HepG2 (cell line): ENCODE results near the gene DOCK4. TPM values are rescaled to one million over a fixed set of nuclear protein-coding genes. Genes with fewer than 3 reads are reported as not detected.

Experiments
- ATAC-seq: fragments of 200-7000 bp; cut with Tn5 transposase; 3 replicates; pipeline ENCODE4 v1.9.1; 2020; ENCODE audit warnings: mild to moderate bottlenecking, moderate library complexity
- BruUV-seq: library from RNA; stranded (reverse); fragments of 400-500 nt; replicated peaks from 2 replicates; lab custom pipeline; 2021; lab: Mats Ljungman, UMichigan
- CTCF ChIA-PET: fragments of 300-600 bp; formaldehyde crosslinking; extraction: SDS; loops from one replicate; lab custom pipeline; 2021; ENCODE audit warnings: low total read pairs, inconsistent platforms, low intra/inter-chr PET ratio; lab: Yijun Ruan, JAX
- POLR2A ChIA-PET: fragments of 350-600 bp; sonication (Branson Sonifier 250); formaldehyde crosslinking; loops from one replicate; lab custom pipeline; 2020; ENCODE audit warnings: antibody characterized with exemption, inconsistent platforms; lab: Yijun Ruan, JAX
- DNase-seq: peaks from one replicate; pipeline ENCODE4 v3.0.0-alpha.2; 2015; ENCODE audit warnings: low spot score
- FAIRE-seq: peaks from 3 replicates; lab custom pipeline; 2011; peaks lifted over from hg19 to GRCh38; lab: Jason Lieb, UNC
- H2AFZ ChIP-seq: one replicate; pipeline ENCODE4 v1.6.1; 2011; ENCODE audit warnings: low read length, inconsistent platforms
- H3K27ac ChIP-seq: fragments of 300-600 bp; 3 replicates; pipeline ENCODE4 v1.8.0; 2011; ENCODE audit warnings: mixed run types, mild to moderate bottlenecking, mixed read lengths, low read length, inconsistent platforms; ENCODE audit not compliant: insufficient read depth; ENCODE audit errors: extremely low read length
- H3K27me3 ChIP-seq, 2 experiments: fragments of 200-600 bp in 1 of 2; 2 replicates in 1 of 2; 3 replicates in 1 of 2; pipeline versions ENCODE4 v1.6.0 to v1.8.0; 2011; ENCODE audit warnings: low read length in 2 of 2, mild to moderate bottlenecking in 2 of 2, moderate library complexity in 2 of 2, inconsistent platforms in 1 of 2; ENCODE audit not compliant: insufficient read depth in 2 of 2, control insufficient read depth in 1 of 2
- H3K36me3 ChIP-seq, 2 experiments: fragments of 200-600 bp in 1 of 2; replicated peaks in 1 of 2; 2 replicates in 1 of 2; 3 replicates in 1 of 2; pipeline versions ENCODE4 v1.5.1 to v1.8.0; 2011; ENCODE audit warnings: low read length in 2 of 2, inconsistent platforms in 1 of 2; ENCODE audit not compliant: insufficient read depth in 2 of 2, control insufficient read depth in 1 of 2
- H3K4me1 ChIP-seq: 2 replicates; pipeline ENCODE4 v1.5.1; 2012; ENCODE audit warnings: low read length, inconsistent platforms; ENCODE audit not compliant: insufficient read depth
- H3K4me2 ChIP-seq: 2 replicates; pipeline ENCODE4 v1.6.0; 2011; ENCODE audit warnings: low read depth, low read length, inconsistent platforms
- H3K4me3 ChIP-seq, 3 experiments: fragments of 200-600 bp in 1 of 3; sonication (generic), shearing (Covaris generic) in 1 of 3; replicated peaks in 1 of 3; 2 replicates each; pipeline ENCODE4 v1.5.1; 2011 to 2016; ENCODE audit warnings: low read length in 3 of 3, inconsistent platforms in 2 of 3, low read depth in 2 of 3, mild to moderate bottlenecking in 2 of 3, control low read depth in 1 of 3, mixed read lengths in 1 of 3; ENCODE audit not compliant: insufficient read depth in 1 of 3
- H3K79me2 ChIP-seq: one replicate; pipeline ENCODE4 v1.6.1; 2011; ENCODE audit warnings: low read length, inconsistent platforms; ENCODE audit not compliant: insufficient read depth
- H3K9ac ChIP-seq: 2 replicates; pipeline ENCODE4 v1.6.0; 2011; ENCODE audit warnings: mild to moderate bottlenecking, low read depth, low read length, inconsistent platforms; ENCODE audit not compliant: insufficient read depth
- H3K9me3 ChIP-seq: 2 replicates; pipeline ENCODE4 v1.5.1; 2012; ENCODE audit warnings: mild to moderate bottlenecking, low read length
- H4K20me1 ChIP-seq: 2 replicates; pipeline ENCODE4 v1.6.0; 2011; ENCODE audit warnings: inconsistent platforms, mild to moderate bottlenecking, low read length, moderate library complexity; ENCODE audit not compliant: insufficient read depth
- ARID2 ChIP-seq: sonication (generic); formaldehyde crosslinking; IDR thresholded peaks from 2 replicates; pipeline ENCODE4 v1.8.1; 2022; ENCODE audit warnings: mild to moderate bottlenecking, missing genetic modification reagents, borderline replicate concordance
- CBX1 ChIP-seq: IDR thresholded peaks from one replicate; pipeline ENCODE4 v1.6.1; 2016; ENCODE audit warnings: antibody characterized with exemption, low read depth
- CREM ChIP-seq, 2 experiments: sonication (generic) in 1 of 2; formaldehyde crosslinking in 1 of 2; IDR thresholded peaks; 2 replicates each; pipeline versions ENCODE4 v1.4.0 to v1.6.1; 2016 to 2020; ENCODE audit warnings: antibody characterized with exemption in 1 of 2, mild to moderate bottlenecking in 1 of 2, missing genetic modification reagents in 1 of 2
- ELF3 ChIP-seq: IDR thresholded peaks from 2 replicates; pipeline ENCODE4 v1.6.1; 2016; ENCODE audit warnings: missing genetic modification reagents, missing compliant biosample characterization
- GABPA ChIP-seq, 2 experiments: IDR thresholded peaks; 2 replicates each; pipeline ENCODE4 v1.6.1; 2011 to 2016; ENCODE audit warnings: low read depth in 2 of 2, low read length in 1 of 2, missing biosample characterization in 1 of 2, missing genetic modification characterization in 1 of 2
- HDAC6 ChIP-seq: fragments of 200-600 bp; sonication (generic); IDR thresholded peaks from 2 replicates; pipeline ENCODE4 v1.7.0; 2017; ENCODE audit warnings: mild to moderate bottlenecking, antibody characterized with exemption, low read length, low read depth
- HMG20A ChIP-seq: IDR thresholded peaks from 2 replicates; pipeline ENCODE4 v1.6.1; 2016; ENCODE audit warnings: borderline replicate concordance
- JUND ChIP-seq: sonication (generic); formaldehyde crosslinking; IDR thresholded peaks from 2 replicates; pipeline ENCODE4 v1.8.0; 2022; ENCODE audit warnings: mild to moderate bottlenecking, missing genetic modification reagents
- NFIB ChIP-seq: sonication (generic); formaldehyde crosslinking; IDR thresholded peaks from 2 replicates; pipeline ENCODE4 v1.9.0; 2021; ENCODE audit warnings: missing genetic modification reagents, mild to moderate bottlenecking, borderline replicate concordance
- POLR2A ChIP-seq, 2 experiments: IDR thresholded peaks; 2 replicates each; pipeline ENCODE4 v1.6.1; 2011; ENCODE audit warnings: low read depth in 2 of 2, low read length in 2 of 2, mild to moderate bottlenecking in 1 of 2, moderate library complexity in 1 of 2; ENCODE audit not compliant: insufficient read depth in 1 of 2
- POLR2AphosphoS2 ChIP-seq: IDR thresholded peaks from 2 replicates; pipeline ENCODE4 v1.6.1; 2011; ENCODE audit warnings: low read depth, low read length, improper control_type of control experiment
- RFX3 ChIP-seq: IDR thresholded peaks from 2 replicates; pipeline ENCODE4 v1.6.1; 2016; ENCODE audit warnings: missing biosample characterization, missing genetic modification reagents
- TEAD3 ChIP-seq: optimal IDR thresholded peaks from 2 replicates; pipeline ENCODE3; 2016; ENCODE audit warnings: borderline replicate concordance
- ZBTB7B ChIP-seq: sonication (generic); formaldehyde crosslinking; IDR thresholded peaks from 2 replicates; pipeline ENCODE4 v1.4.0; 2020; ENCODE audit warnings: missing genetic modification reagents
- ZFP36L1 ChIP-seq: sonication (generic); formaldehyde crosslinking; IDR thresholded peaks from 2 replicates; pipeline ENCODE4 v1.8.0; 2022; ENCODE audit warnings: mild to moderate bottlenecking, missing genetic modification reagents, moderate library complexity
- ZNF136 ChIP-seq: sonication (generic); formaldehyde crosslinking; IDR thresholded peaks from 2 replicates; pipeline ENCODE4 v1.8.1; 2022; ENCODE audit warnings: low read depth, mild to moderate bottlenecking, moderate library complexity, missing genetic modification reagents
- ZNF160 ChIP-seq: sonication (generic); formaldehyde crosslinking; IDR thresholded peaks from 2 replicates; pipeline ENCODE4 v1.8.0; 2022; ENCODE audit warnings: mild to moderate bottlenecking, inconsistent platforms, missing genetic modification reagents
- ZNF30 ChIP-seq: sonication (generic); formaldehyde crosslinking; IDR thresholded peaks from 2 replicates; pipeline ENCODE4 v1.5.0; 2020; ENCODE audit warnings: mild to moderate bottlenecking, missing genetic modification reagents
- ZNF737 ChIP-seq: sonication (generic); formaldehyde crosslinking; IDR thresholded peaks from 2 replicates; pipeline ENCODE4 v1.5.0; 2020; ENCODE audit warnings: missing genetic modification reagents, mild to moderate bottlenecking, borderline replicate concordance
- WGBS: methylation state at CpG from one replicate; pipeline ENCODE4 v1.1.6; 2017; ENCODE audit warnings: low lambda C conversion rate; 5-methylcytosine and 5-hydroxymethylcytosine counted together
- in situ Hi-C: cut with HindIII; loops from 2 replicates; pipeline ENCODE4 v1.10.0; 2017; ENCODE audit warnings: low pct_unique_long_range_greater_than_20kb; ENCODE audit not compliant: extremely low pct_ligation_motif_present
- intact Hi-C: fragments of 100-400 bp; cut with micrococcal nuclease; formaldehyde crosslinking; loops from one replicate; pipeline ENCODE4 v1.10.0; 2022; ENCODE audit not compliant: unreplicated experiment
- polyA plus RNA-seq, 8 experiments: library from polyadenylated mRNA; depleted of rRNA in 3 of 8; stranded (reverse) in 7 of 8; unstranded in 1 of 8; fragments of >200 nt; fragmentation: Illumina TruSeq in 4 of 8; extraction: Trizol in 4 of 8; gene quantifications; 2 replicates each; pipeline versions ENCODE4 v1.2.1 to v1.2.3, GENCODE V29; 2011 to 2016; ENCODE audit warnings: low read depth in 4 of 8, missing spikeins in 1 of 8, mixed read lengths in 1 of 8; ENCODE audit not compliant: insufficient read depth in 1 of 8
- total RNA-seq, 5 experiments: library from RNA; depleted of rRNA; stranded (reverse); fragments of >200 nt; fragmentation: Illumina TruSeq; extraction: Trizol; gene quantifications; 2 replicates each; pipeline ENCODE4 v1.2.3, GENCODE V29; 2016; ENCODE audit warnings: low read depth in 1 of 5
- TF ChIP-seq, protein P1 (sequence below): IDR thresholded peaks from 2 replicates; pipeline ENCODE4 v1.6.1; 2012; ENCODE audit warnings: low read depth, low read length, improper control_type of control experiment

DOCK4 gene
- total and polyA plus RNA-seq, 2 of the 13 experiments (the other 11 are each of a cell fraction or from before 2014, with no cell fraction given): 13.5 to 17.4 TPM

DNA sequence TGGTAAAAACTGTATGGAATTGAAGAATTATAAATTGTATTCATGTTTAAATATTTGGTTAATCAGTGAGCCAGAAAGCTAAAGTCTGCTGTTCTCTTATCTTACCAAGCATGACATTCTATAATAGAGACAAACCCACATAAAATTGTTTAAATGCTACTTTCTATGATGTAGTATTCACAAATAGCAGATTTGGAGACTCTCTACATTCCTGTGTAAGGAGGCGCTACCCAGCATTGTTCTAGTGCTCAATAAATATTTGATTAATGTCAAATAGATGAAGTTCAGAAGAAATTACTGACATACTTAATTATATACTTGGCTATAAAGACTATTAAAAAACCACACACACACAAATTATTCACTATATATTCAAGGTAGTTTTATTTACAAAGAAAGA is 49.8 kb downstream of the DOCK4 start:
- ChIA-PET POLR2A (no interaction called here), CTCF (no interaction called here)
- H3K4me1 ChIP-seq: peaks cover 17% of the 10 kb centered on the region
- in situ Hi-C loops (no loop called here), intact Hi-C loops (no loop called here)
- H3K4me2 ChIP-seq: no peak overlapping the region
- BruUV-seq: no TSS peak
- H3K9me3 ChIP-seq: no peaks in the 10 kb centered on the region
- peaks cover 35% of the 10 kb centered on the region for H4K20me1 ChIP-seq
- H3K9ac ChIP-seq: no peak overlapping the region
- no peak for TF ChIP-seq ZNF737 (CRISPR knock-in tag)
- TF ChIP-seq ZNF136 (CRISPR knock-in tag): no peak
- peaks cover 20% of the 10 kb centered on the region for H3K79me2 ChIP-seq
- H3K36me3 ChIP-seq: no peaks in the 10 kb centered on the region
- no peak for ATAC-seq
- H3K4me3 ChIP-seq: no peak overlapping the region
- no peaks in the 10 kb centered on the region for H3K27me3 ChIP-seq
- DNase-seq: no peak
- WGBS: 100% methylated on average over 1 of the region's 1 CpG
- FAIRE-seq: no peak
- no peak overlapping the region for H2AFZ ChIP-seq
- no peak overlapping the region for H3K27ac ChIP-seq

DNA sequence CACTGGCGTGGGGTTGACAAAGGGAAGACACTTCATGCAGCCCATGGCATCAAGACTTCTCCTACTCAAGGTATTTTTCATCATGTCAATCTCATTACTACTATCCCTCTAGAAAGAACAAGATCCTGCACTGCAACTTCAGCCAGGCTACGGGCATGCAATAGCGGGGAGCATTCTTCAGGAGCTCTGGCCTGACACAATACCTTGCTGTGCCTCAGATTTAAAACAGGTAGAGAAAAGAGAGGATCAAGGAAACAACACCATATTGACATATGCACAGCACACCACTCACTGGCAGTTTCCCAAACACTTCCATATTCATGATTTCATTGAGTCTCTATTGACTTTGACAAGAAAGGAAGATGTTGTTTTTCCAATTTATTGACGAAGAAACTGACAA is 51.5 kb downstream of the DOCK4 start:
- no TSS peak for BruUV-seq
- H3K79me2 ChIP-seq: peaks cover 24% of the 10 kb centered on the region
- peaks cover 18% of the 10 kb centered on the region for H4K20me1 ChIP-seq
- no peaks in the 10 kb centered on the region for H3K36me3 ChIP-seq
- no peaks in the 10 kb centered on the region for H3K9me3 ChIP-seq
- DNase-seq: no peak
- H3K4me3 ChIP-seq: no peak overlapping the region
- no peak for FAIRE-seq
- ATAC-seq: no peak
- intact Hi-C loops (no loop called here), in situ Hi-C loops (no loop called here)
- peaks cover under 1% of the 10 kb centered on the region; the same call in 1 of the 2 replicates for H3K4me1 ChIP-seq
- H2AFZ ChIP-seq: no peak overlapping the region
- POLR2A ChIA-PET: no interaction called here
- no peak overlapping the region for H3K27ac ChIP-seq
- H3K4me2 ChIP-seq: no peak overlapping the region
- TF ChIP-seq CBX1: no peak
- no peak for TF ChIP-seq ZNF30
- no peak for TF ChIP-seq JUND (CRISPR knock-in tag)
- TF ChIP-seq RFX3 (CRISPR knock-in tag): no peak
- TF ChIP-seq ZNF160 (CRISPR knock-in tag): no peak
- no peak for TF ChIP-seq POLR2A (IDR thresholded peaks at IDR 0.05; ENCODE audit: insufficient read depth in 1 of 2, low read depth in 2 of 2, low read length in 2 of 2)
- TF ChIP-seq ELF3 (CRISPR knock-in tag): no peak
- no peak for TF ChIP-seq HMG20A
- no peak for TF ChIP-seq HDAC6
- no peak for TF ChIP-seq ARID2 (CRISPR knock-in tag)
- no peak for TF ChIP-seq ZNF136 (CRISPR knock-in tag)
- no peak for TF ChIP-seq ZBTB7B
- TF ChIP-seq, protein P1, sequence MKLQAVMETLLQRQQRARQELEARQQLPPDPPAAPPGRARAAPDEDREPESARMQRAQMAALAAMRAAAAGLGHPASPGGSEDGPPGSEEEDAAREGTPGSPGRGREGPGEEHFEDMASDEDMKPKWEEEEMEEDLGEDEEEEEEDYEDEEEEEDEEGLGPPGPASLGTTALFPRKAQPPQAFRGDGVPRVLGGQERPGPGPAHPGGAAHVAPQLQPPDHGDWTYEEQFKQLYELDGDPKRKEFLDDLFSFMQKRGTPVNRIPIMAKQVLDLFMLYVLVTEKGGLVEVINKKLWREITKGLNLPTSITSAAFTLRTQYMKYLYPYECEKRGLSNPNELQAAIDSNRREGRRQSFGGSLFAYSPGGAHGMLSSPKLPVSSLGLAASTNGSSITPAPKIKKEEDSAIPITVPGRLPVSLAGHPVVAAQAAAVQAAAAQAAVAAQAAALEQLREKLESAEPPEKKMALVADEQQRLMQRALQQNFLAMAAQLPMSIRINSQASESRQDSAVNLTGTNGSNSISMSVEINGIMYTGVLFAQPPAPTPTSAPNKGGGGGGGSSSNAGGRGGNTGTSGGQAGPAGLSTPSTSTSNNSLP: no peak
- no peak for TF ChIP-seq POLR2AphosphoS2
- TF ChIP-seq CREM (IDR thresholded peaks at IDR 0.05): no peak
- TF ChIP-seq CREM (CRISPR knock-in tag; IDR thresholded peaks at IDR 0.05): no peak
- TF ChIP-seq NFIB (CRISPR knock-in tag): no peak
- TF ChIP-seq GABPA (IDR thresholded peaks at IDR 0.05; ENCODE audit: low read depth, low read length): no peak
- no peak for TF ChIP-seq GABPA (CRISPR knock-in tag; IDR thresholded peaks at IDR 0.05; ENCODE audit: low read depth)
- TF ChIP-seq TEAD3: no peak
- TF ChIP-seq ZFP36L1 (CRISPR knock-in tag): no peak
- WGBS: 98% methylated on average over 4 of the region's 4 CpGs
- H3K9ac ChIP-seq: no peak overlapping the region
- H3K27me3 ChIP-seq: no peaks in the 10 kb centered on the region
- CTCF ChIA-PET: no interaction called here
